T-helper 1 cell (primary cell): ENCODE measurements around the gene GRB2.
"Not testable (repeated sequence)": the region's sequence is repeated elsewhere in the genome, so short reads cannot be mapped to it uniquely, and the experiment has no call there.

Experiments used
- DNase-seq, 5 donors: peaks; one replicate each; pipeline ENCODE4 v3.0.0-alpha.2; 2012 to 2020

Gene GRB2

DNA sequence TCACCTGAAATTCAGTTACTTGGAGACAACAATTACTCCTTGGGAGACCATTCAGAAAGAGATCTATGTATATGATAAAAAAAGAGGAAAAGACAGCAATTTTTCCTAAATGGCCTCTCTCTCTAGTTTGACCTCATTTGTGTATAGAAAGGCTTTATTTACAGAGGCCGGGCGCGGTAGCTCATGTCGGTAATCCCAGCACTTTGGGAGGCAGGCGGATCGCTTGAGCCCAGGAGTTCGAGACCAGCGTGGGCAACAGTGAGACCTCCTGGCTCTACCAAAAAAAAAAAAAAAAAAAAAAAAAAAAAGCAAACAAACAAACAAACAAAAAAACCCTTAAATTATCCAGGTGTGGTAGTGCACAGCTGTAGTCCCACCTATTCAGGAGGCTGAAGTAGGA is 20.7 kb downstream of the GRB2 start:
- DNase-seq: no peak

DNA sequence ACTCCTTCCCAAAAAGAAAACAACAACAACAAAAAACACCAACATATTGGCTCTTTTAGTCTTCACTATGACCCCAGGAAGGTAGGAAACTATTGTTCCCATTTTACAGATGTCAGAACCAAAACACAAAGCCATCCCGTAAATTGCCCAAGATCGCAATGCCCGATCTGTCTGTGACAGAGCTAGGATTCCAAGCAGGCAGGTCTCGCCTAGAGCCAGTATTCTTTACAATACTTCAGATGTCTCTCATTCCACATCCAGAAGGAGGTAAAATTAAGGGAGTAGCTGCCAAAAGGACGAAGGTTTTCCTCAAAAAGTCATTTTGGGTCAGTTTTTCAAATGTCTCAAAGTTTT is 21.7 kb downstream of the GRB2 start:
- no peak for DNase-seq

DNA sequence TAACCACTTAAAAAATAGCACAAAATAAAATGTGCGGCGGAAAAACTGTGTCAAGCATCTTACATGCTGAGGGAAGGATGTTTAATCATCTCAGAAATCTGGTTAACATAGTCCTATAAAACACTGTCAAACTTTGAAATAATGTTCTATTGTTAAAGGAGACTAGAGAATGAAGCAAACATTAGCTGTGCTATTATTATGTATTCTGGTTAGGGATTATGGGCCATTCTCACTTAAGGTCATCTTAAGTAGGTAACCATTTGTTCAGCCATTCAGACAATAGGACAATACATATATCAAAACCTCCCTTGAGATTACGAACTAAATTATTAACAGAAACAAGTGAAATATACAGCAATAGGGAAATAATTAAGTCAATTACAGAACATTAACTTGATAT is 24.7 kb downstream of the GRB2 start:
- no peak for DNase-seq

DNA sequence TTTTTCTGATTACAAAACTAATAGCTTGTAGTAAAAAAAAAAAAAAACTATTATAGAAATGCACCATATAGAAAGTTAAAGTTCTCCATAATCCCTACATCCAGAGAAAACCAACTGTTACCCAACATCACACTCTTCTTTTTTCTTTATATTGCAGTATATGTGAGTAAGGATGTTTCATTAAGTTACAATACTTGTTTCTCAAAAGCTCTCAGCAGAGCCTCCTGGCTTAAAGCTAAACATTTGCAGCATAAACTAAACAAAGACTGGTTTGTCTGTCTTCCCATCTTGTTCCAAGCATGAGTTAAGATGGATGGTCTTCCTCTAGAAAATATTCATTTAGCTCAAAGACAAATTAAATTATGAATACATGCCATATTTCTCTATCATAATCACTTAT is 25.2 kb downstream of the GRB2 start:
- DNase-seq: no peak

DNA sequence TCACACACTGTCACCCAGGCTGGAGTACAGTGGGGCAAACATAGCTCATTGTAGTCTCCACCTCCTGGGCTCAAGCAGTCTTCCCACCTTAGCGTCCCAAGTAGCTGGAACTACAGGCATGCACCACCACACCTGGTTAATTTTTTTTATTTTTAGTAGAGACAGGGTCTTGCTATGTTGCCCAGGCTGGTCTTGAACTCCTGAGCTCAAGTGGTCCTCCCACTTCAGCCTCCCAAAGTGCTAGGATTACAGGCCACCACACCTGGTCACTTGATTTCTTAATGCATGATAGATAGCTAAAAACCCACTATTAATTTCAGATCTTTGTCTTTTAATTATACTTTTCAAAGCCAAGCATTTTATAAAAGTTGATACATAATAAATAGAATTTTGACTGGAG is 26.1 kb downstream of the GRB2 start:
- not testable (repeated sequence) for DNase-seq

DNA sequence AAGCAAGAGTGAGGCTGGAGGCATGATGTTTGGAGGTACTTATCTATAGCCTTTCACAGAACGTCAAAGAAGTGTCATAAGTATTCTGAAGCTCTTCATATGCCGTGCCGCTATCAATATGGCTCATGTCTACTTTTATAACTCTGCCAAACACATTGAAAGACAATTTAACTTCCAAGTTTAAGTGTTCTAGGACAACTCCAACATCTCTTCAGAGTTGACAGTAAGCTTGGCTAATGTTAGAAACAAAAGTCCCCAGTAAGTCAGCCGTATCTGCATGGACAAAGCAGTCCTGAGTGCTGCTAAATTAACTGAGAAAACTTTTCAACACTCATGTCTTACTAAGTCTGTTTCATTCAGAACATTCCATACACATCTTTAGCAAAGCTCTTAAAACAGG is 32.2 kb downstream of the GRB2 start:
- DNase-seq: no peak

DNA sequence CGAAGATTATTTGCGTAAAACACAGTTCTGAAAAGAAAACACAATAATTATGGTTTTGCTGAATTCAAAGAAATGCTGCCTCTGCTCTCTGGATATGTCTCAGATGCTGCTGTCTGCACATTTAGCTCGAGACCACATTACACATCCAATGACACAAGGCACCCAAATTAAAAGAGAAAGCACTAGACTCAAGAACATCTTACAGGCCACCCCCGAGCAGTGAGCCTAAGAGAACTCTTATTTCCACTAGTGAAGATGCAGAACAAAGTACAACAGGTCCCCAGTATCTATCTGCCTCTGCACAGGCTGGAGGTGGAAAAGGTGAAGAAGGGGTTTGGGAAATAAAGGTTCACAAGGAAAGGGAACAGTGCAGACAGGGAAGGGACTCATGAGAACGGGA is 33.5 kb downstream of the GRB2 start:
- DNase-seq: peak in 1 of 5 donors; percentile 43

DNA sequence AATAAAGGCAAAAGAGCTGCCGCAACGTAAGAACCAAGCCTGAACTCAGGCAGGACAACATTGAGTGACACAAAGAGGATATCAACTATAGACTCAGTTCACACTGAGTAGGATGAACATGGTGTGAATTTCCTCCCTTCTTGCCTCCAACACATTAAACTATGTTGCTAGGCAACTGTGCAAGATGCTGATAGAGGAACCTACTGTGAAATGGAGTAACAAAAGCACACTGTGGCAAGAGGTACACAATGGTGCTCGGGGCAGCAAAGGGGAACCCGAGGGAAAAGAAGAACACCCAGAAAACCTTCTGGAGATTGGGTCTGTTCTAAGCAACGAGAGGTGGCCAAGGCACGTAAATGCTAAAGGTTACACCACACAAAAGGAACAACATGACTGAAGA is 34.1 kb downstream of the GRB2 start:
- no peak for DNase-seq

DNA sequence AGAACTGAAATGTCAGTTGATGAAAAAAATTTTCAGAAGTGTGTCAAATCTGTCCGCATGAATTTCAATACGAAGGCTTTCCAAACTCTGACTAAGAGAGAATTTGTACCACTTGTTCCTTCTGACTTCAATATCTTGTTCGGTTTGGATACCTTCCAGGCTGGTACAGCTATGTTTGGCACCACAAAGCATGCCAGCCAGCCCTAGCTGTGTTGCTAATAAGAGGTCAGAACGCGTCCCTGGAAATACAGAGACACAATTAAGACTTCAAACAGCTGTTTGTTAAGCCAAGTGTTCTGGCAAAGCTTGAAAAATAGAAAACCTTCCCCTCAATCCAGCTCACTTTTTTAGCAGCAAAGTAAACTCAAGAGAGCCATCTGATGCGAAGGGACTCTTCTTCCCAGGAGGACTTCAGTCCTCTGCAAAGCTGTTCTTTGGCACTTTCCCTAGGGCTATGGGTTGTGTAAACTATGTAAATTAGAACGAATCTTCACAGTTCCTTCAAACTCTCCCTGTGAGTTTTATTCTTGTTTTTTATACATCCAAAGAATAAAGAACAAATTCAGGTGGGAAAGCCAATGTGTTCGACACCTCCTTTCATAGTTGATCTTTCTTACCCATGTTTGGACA is 35.1 kb downstream of the GRB2 start:
- DNase-seq: no peak

DNA sequence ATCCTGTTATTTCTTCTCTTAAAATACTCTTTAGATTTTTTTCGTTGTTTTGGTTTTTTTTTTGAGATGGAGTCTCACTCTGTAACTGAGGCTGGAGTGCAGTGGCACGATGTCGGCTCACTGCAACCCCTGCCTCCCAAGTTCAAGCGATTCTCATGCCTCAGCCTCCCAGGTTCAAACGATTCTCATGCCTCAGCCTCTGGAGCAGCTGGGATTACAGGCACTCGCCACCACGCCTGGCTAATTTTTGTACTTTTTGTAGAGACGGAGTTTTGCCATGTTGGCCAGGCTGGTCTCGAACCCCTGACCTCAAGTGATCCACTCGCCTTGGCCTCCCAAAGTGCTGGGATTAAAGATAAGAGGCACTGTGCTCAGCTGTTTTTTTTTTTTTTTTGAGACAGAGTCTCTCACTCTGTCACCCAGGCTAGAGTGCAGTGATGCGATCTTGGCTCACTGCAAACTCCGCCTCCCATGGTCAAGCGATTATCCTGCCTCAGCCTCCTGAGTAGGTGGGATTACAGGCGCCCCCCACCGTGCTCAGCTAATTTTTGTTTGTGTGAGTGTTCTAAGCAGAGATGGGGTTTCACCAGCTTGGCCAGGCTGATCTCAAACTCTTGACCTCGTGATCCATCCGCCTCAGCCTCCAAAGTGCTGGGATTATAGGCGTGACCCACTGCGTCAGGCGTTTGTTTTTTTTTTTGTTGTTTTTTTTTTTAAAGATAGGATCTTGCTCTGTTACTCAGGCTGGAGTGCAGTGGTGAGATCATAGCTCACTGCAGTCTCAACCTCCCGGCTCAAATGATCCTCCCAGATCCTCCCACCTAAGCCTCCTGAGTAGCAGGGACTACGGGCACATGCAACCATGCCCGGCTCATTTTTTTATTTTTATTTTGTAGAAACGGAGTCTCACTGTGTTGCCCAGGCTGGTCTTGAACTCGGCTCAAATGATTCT is 37.4 kb downstream of the GRB2 start:
- not testable (repeated sequence) for DNase-seq

DNA sequence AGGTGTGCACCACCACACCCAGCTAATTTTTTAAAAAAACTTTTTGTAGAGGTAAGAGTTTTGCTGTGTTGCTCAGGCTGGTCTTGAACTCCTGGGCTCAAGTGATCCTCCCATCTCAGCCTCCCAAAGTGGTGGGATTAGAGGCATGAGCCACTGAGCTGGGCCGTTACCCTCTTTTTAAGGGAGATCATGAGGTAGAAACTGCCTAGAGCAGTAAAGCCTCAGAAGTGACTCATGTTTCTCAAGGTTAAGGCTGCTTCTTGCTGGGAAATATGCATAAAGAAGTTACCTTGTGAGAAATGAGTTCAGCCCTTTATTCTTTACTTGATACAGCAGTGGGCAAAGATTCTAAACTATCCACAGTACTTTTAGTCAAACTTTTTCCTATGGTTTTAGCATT is 38.2 kb downstream of the GRB2 start:
- DNase-seq: peak in 1 of 5 donors; percentile 21

DNA sequence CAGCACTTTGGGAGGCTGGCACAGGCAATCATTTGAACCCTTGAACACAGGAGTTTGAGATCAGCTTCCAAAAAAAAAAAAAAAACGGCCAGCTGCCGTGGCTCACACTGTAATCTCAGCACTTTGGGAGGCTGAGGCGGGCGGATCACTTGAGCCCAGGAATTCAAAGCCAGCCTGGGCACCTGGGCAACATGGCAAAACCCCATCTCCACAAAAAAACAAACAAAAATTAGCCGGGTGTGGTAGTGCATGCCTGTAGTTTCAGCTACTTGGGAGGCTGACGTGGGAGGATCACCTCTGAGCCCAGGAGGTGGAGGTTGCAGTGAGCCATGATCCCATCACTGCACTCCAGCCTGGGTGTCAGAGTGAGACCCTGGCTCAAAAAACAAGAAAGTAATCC is 39.0 kb downstream of the GRB2 start:
- DNase-seq: no peak

DNA sequence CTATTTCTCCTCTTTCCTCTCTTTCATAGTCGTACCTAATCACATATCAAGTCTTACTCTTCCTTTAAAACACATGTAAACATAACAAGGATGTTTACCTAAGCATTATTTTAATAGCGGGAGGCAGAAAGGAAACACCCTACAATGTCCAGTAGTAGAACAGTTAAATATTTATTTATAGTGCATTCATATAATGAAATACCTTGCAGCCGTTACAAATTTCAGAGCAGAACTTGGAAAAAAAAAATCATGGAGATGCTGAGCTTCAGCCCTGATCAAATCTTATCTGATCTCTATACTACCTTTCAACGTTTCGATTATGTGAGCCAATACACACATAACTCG is 39.6 kb downstream of the GRB2 start:
- no peak for DNase-seq

DNA sequence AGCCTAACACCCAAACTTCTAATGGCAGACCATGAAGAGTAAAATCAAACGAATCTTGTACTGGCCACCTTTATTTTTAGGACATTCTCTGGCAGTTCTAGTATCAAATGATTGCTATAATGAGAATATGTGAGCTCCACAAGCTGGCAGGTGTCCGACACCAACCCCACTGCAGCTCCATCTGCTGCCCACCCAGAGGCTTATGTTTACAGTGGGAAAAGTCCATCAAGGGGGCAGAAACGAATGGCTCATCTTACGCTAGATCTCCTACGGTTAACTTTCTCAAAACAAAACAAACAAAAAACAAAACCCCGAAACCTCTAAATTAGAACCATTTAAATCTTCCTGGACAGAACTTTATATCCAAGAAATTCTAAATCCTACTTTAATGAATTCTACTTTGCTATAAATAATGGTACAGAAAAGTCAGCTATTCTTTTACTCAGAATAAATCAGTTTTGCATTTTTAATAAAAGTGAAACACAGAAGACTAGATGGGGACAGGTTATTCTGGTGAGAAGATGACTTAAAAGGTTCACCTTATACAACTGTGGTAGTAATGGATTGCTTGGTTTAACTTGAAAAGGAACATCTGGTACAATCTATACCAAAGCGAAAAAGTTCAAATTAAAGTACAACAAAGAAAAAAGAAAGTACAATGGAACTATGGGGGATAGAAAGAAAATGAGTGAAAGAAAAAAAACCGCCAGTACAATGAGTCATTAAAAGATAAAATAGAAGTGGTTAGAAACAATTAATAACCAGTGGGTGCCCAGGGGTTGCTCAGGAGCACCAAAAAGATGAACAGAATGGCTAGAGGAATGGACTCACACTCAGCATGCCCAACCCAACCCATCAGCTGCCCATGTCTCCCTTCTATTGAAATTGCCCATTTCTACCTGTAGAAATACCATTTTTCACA is 40.2 kb downstream of the GRB2 start:
- no peak for DNase-seq

DNA sequence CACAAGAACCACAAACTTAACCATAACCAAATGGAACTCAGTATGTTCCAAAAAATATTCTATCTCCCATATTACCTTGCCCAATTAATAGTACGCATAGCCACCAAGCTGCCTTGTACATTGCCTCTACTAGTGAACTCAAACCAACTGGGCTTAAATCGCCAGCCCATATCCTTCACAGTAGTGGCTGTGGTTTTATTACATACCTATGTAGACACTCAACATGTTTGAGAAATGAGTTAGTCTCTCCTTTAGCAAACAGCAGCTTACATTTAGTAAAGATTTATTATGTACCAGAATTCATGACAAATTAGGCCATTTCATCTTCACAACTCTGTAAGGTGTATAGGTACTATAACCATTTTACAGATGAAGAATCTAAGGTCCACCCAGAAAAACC is 41.4 kb downstream of the GRB2 start:
- no peak for DNase-seq

DNA sequence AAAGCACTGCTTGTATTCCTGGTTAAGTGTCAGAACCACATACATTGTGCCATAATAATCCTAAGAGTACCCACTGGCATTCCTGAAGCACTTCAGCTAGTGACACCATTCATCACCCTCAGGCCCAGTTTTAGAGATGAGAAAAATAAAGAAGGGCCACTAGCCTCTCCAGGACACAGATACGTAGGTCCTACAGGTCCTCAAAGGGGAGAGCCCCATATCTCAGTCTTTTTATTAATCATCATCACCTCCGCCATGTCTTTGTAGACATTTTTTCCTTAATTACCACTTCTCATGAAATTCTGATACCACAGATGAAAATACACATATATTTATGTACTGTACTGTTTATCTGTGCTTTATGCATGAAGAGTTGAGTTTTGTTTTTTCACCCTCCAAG is 43.5 kb downstream of the GRB2 start:
- no peak for DNase-seq

DNA sequence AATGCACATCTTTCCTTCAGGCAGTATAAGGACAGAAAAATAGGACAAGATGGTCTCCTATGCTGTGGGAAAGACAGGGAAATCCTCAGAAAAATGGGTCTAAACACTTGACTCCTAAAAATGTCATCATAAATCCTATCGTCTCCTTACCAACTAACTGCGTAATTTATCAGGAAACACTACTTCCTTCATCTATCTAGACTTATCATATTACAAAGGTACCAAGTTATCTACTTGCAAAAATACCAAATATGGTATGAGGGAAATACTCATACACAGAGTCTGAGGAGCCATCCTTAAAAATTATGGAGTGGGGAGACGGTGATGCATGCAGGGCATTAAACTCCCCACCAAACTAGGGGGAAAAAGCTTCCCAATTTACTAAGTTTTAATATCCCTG is 44.1 kb downstream of the GRB2 start:
- DNase-seq: no peak

DNA sequence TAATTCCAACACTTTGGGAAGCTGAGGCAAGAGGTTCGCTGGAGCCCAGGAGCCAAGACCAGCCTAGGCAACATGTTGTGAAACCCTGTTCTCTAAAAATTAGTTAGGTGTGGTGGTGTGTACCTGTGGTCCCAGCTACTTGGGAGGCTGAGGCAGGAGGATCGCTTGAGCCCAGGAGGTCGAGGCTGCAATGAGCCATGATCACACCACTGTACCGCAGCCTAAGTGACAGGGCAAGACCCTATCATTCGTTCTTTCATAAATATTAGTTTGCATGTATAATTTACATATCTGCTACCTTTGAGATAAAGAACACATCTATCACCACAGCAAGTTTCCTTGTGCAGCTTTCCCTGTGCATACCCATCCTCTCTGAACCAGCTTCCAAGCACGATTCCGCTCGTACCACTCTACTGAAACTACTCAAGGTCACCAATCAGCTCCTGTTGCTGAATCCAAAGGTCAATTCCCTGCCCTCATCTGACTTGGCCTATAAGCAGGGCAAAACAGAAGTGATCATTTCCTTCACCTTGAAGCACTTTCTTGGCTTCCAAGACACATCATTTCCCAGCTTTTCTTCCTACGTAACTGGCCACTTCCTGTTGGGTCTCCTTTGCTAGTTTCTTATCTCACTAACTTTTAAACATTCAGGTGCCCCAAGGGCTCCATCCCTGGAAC is 49.1 kb downstream of the GRB2 start:
- no peak for DNase-seq

DNA sequence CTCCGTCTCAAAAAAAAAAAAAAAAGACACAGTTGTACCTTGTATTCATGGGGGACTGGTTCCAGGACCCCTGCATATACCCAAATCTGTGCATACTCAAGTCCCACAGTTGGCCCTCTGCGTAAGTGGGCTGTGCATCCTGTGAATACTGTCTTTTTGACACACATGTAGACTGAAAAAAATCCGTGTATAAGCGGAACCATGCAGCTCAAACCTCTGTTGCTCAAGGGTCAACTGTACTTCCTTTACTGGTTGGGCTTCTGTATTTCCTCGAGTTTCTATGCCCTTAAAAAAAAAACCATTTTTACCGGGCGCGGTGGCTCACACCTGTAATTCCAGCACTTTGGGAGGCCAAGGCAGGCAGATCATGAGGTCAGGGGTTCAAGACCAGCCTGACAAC is 52.3 kb downstream of the GRB2 start:
- DNase-seq: no peak

DNA sequence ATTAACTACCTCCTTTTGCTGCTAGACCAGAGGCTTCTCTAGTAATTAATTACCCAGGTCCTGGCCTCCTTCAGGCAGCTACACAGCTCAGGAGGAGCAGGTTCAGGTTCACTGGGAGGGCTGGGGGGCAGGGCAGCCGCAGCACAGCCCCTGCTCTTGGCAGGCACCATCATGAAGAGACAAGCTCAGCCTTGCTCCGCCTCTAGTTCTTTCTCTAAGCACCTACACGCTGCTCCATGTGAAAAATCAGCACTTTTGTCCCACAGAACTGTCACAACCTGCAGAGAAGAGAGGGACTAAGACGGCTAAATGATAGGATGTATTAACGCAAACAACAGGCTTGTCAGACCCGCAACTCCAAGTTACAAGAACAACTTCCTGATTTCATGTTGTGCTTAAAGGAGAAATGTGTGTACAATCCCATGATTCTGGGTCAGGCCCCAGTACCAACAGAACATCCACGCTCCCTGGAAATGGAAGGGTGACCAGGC is 53.4 kb downstream of the GRB2 start:
- no peak for DNase-seq

DNA sequence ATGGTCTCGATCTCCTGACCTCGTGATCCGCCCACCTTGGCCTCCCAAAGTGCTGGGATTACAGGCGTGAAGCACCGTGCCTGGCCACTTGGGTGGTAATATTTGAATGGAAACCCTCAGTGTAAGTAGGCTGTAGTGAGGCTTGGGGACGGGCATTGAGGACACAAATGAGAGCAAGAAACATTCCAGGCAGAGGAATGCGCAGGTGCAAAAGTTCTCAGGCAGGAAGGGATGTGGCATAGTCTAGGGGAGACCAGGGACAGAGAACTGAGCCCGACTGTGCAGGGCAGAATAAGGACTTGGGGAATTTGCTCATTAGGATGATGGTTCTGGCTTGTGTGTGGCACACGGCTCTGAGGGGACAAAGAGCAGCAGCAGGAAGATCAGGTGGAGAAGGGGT is 54.8 kb downstream of the GRB2 start:
- no peak for DNase-seq

DNA sequence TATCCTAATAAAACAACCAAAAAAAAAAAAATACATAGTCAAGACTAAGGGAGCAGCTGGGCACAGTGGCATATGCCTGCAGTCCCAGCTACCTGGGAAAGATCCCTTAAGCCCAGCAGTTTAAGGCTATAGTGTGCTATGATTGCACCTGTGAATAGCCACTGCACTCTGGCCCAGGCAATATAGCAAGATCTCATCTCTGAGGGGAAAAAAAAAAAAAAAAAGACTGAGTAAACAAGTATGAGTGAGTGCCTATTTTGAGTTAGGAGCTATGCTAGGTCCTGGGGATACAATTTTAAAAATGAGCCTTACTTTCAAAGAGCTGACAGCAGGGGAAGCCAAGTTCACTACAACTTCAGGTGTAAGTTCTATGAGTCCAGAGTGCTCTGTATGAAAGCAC is 55.4 kb downstream of the GRB2 start:
- DNase-seq: no peak

DNA sequence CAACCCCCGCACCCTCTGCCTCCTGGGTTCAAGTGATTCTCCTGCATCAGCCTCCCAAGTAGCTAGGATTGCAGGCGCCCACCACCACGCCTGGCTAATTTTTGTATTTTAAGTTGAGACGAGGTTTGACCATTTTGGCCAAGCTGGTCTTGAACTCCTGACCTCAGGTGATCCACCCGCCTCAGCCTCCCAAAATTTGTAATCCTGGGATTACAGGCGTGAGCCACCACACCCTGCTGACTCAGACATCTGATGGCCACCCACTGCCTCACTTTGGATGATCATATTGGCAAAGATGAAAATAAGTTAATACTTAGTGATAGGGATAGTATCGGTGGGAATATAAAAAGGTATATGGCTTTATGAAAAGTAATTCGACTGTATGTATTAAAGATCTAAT is 55.9 kb downstream of the GRB2 start:
- DNase-seq: no peak
